Hematopoietic multipotent progenitor cell treated with erythropoietin and hydrocortisone succinate and interleukin-3 and kit ligand, for 15 days (in vitro differentiated cells): ENCODE data around the gene CCDC142.

Source experiments
- DNase-seq: peaks from one replicate; pipeline ENCODE4 v3.0.0-alpha.2; 2015; ENCODE audit warnings: low spot score

CCDC142 gene

GRCh38 chr2:74441690-74442482 is 40.9 kb downstream of the CCDC142 start, which contains the start of gene RTKN:
Gene RTKN (minus strand): TSS chr2:74441937. CDS start chr2:74441816, 121 bp downstream.
- no peak for DNase-seq

GRCh38 chr2:74441170-74441689 is 41.6 kb downstream of the CCDC142 start:
- no peak for DNase-seq

GRCh38 chr2:74440378-74441169 is 42.2 kb downstream of the CCDC142 start:
- DNase-seq: no peak

GRCh38 chr2:74439803-74440377 is 42.9 kb downstream of the CCDC142 start:
- DNase-seq: no peak

- DNase-seq: no peak
These were observed 43.4 kb downstream of the CCDC142 start for GRCh38 chr2:74439373-74439772.

- no peak for DNase-seq
These were observed 44.5 kb downstream of the CCDC142 start for GRCh38 chr2:74438248-74438647.

GRCh38 chr2:74436848-74437695 is 45.7 kb downstream of the CCDC142 start:
- no peak for DNase-seq

GRCh38 chr2:74436111-74436805 is 46.5 kb downstream of the CCDC142 start:
- DNase-seq: no peak

- no peak for DNase-seq
These were observed 52.3 kb downstream of the CCDC142 start for GRCh38 chr2:74430502-74430901.

- DNase-seq: no peak
These were observed 53.0 kb downstream of the CCDC142 start for GRCh38 chr2:74429487-74430451.

- no peak for DNase-seq
These were observed 54.1 kb downstream of the CCDC142 start for GRCh38 chr2:74428675-74429074.

- no peak for DNase-seq
These were observed 55.2 kb downstream of the CCDC142 start for GRCh38 chr2:74427551-74427950.

- DNase-seq: no peak
These were observed 56.5 kb downstream of the CCDC142 start for GRCh38 chr2:74426181-74426758.

GRCh38 chr2:74425523-74425922 is 57.3 kb downstream of the CCDC142 start:
- DNase-seq: no peak

- no peak for DNase-seq
These were observed 57.8 kb downstream of the CCDC142 start for GRCh38 chr2:74424995-74425406.

GRCh38 chr2:74424139-74424992 is 58.4 kb downstream of the CCDC142 start:
- DNase-seq: no peak
